GM18868 (cell line): Measurements from ENCODE around the gene RNF225.

Experiments
- ATAC-seq: cut with Tn5 transposase; IDR thresholded peaks from one replicate; pipeline ENCODE4 v1.9.1; 2021; ENCODE audit warnings: mild to moderate bottlenecking, moderate library complexity; ENCODE audit not compliant: unreplicated experiment

The RNF225 gene

DNA sequence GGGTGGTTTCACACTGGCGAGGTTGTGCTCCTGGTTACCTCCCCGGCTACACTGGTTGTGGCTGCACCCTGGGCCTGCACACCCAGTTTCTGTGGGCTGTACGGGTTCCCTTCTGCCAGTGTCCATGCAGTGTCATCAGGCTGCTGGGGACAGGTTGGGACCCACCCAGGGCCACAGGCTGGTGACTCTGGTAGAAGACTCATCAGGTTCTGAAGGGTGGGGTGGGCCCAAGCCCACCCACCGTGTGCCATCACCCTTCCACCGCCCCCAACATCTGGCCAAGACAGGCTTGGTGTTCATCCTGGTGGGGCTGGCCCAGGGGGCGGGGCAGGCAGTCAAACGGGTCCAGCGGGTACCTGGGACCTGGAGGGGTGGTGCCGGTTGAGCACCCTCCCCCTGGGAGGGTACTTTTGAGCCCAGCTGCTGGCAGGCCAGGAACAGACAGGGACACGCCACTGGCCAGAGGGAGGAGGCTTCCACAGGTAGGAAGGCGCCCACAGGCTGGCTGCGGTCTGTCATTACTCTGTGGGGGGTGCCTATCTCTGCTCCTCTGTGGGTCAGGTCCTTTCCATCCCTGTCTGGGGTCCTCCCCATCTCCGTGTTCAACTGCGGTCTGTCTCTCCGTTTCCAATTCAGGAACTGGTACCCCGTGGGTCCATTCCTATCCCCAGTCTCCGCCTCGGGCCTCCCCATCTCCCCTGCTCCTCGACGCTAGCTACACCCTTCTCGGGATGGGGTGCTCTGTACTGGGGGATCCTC is at the start of gene RNF225:
Gene RNF225 (plus strand): TSS at position 437 of the 759 bp plus-strand sequence. CDS start 434 bp downstream, outside the sequence.
- no peak for ATAC-seq

DNA sequence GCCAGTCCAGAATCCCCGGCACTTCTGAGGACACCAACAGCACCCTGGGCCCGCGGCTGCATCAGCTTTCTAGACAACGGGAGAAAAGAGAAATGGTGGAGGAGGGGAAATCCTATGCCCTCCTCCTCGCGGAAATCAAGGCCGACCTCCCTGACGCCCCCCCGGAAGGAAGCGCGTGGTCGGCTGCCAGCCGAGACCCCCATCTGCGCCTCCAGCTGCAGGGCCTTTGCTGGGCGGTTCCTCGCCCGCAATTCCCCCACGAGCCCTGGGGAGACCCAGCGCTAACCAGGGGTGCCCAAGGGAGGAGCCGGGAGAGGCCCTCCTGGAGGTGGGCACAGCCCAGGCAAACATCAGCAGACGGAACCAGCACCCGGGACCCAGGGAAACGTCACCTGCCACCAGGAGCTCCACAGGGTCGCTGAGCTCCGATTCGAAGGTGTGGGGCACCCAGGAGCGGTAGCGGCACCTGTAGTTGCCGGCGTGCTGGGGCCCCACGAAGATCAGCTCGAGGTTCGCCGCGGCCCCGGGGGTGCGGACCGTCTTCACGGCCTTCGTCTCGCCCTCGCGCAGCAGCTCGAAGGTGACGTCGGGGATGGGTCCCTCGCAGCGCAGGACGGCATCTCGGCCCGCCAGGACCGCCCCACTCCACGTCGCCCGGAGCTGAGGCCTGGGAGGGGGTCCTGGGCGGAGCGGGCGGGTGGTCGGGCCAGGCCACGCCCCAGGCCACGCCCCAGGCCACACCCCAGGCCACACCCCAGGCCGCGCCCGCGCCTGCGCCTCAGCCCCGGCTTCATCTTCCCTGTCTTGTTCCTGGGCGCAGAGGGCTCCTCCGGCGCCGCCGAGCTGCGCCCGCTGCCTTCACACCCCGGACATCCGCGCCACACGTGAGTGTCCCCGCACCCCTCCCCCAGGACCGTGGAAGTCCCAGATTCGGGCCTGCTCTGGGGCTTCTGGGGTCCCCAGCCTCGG is 48.2 kb upstream of the RNF225 start:
- peak; percentile 88 for ATAC-seq

DNA sequence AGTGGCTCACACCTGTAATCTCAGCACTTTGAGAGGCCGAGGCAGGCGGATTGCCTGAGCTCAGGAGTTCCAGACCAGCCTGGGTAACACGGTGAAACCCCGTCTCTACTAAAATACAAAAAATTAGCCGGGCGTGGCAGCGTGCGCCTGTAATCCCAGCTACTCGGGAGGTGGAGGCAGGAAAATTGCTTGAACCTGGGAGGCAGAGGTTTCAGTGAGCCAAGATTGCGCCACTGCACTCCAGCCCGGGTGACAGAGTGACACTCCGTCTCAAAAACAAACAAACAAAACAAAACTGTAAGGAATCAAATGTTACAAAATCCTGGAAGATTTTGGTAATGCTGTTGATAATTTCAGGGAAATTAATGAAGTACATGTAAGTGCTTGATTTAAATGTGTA is 47.4 kb upstream of the RNF225 start:
- peak; percentile 17 for ATAC-seq

DNA sequence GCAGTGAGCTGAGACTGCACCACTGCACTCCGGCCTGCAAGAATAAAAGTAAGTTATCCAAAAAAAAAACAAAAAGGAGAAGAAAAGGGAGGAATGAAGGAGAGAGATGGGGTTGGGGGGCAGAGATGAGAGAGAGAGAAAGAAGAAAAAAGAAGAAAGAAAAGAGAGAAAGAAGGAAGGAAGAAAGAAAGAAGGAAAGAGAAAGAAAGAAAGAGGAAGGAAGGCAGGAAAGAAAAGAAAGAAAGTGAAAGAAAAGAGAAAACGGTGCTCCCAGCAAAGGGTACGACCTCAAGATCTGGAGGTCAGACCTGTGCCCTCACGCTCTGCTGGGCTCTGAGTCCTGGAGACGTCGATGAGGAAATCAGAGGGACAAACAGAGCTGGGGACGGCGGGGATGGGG is 45.9 kb upstream of the RNF225 start:
- ATAC-seq, result no peak

DNA sequence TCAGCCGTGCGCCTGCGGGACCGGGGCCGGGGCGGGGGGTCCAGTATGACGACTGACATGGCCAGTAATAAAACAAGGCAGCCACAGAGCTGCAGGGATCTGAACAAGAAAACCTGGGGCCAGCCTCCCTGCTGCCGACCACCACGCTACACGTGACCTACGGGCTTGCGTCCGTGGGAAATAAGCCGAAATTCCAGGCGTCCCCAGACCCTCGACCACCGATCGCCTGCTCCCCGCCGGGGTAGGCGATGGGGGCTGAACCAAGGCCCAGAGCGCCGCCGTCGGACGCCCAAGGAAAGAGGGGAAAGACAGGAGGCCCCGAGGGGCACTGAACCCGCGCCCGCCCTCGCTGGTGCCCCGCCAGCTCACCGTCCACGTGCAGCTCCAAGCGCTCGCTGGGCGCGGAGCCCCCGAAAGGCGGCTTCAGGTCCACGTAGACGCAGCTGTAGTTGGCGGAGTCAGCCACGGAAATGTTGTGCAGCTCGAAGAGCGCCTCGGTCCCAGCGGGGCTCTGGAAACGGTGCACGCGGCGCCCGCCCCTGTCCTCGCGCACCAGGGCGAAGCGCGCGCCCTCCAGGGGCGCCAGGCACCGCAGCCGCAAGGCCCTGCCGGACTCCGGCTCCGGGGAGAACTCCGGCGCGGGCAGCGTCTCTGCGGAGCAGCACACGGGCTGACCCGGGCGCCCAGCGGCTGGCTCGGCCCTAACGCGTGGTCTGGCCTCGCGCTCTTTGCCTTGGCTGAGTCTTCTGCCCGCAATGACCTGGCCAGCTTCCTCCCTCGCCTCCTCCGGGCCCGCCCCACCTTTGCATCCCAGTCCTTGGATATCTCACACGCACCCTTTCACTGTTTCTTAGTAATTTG is 45.2 kb upstream of the RNF225 start:
- no peak for ATAC-seq

DNA sequence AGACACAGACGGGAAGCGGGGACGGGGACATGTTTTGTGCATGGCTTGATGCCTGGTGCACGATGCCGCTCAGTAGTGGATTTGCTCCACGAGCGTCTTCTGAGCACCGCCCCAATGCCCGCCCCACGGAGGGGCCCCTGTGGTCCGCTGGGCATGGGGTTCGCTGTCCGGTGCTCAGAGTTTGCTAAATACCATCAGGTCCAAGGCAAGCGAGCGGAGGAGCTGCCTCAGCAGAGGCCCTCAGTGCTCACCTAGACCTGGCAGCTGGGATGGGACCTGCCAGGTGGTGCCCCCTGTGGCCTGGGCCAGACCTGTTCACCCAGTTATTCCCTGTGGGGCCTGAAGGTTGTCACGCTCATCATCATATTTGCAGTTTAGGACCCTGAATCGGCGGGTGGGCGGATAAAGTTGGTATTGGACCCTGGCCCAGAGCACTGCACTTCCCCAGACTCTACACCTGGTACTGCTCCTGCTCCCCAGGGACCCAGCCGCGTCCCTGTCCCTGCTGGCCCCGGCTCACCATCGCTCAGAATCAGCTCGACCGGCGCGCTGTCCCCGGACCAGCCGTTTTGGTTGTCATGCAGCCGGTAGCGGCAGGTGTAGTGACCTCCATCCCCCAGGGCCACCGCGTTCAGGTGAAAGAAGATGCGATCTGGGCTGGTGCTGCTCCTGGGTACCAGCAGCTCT is 44.4 kb upstream of the RNF225 start:
- ATAC-seq, result no peak

DNA sequence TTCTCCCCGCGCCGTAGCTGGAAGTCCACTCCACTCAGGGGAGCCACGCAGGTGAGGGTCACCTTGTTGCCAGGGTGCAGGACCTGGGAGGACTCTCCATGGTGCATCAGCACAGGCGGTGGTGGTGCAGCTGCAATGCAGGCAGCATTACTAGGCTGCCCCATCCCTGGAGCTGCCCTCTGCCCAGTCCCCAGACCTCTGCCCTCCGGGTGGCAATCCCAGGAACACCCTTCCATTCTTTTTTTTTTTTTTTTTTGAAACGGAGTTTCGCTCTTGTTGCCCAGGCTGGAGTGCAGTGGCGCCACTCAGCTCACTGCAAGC is 43.9 kb upstream of the RNF225 start:
- no peak for ATAC-seq

DNA sequence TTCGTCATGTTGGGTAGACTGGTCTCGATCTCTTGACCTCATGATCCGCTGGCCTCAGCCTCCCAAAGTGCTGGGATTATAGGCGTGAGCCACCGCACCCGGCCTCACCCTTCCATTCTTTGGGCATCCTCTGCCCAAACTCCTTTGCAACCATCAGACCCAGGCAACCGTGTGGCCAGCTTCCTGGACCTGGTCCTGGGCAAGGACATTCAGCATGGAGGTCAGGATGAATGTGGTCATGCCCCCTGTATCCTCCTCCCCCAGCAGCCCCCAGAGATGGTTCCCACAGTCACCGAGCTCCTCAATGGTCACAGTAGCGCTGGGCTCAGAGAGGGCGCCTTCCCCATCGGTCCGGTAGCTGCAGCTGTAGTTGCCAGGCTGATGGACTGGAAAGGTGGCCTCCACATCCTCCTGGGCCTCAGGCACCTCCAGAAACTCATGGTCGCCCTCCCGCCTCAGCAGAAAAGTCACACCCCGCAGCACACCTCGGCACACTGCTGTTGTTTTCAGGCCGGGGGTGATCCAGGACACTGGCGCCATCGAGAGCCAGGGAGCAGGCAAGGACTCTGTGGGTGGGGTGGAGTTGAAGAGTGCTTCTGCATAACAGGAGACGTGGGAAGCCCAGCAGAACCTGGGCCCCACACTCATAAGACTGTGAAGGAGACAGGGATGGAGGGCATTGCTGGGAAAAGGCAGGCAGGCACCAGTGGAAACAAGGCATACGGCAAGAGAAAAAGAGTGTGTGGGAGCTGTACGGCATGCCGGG is 43.3 kb upstream of the RNF225 start:
- ATAC-seq, result no peak

DNA sequence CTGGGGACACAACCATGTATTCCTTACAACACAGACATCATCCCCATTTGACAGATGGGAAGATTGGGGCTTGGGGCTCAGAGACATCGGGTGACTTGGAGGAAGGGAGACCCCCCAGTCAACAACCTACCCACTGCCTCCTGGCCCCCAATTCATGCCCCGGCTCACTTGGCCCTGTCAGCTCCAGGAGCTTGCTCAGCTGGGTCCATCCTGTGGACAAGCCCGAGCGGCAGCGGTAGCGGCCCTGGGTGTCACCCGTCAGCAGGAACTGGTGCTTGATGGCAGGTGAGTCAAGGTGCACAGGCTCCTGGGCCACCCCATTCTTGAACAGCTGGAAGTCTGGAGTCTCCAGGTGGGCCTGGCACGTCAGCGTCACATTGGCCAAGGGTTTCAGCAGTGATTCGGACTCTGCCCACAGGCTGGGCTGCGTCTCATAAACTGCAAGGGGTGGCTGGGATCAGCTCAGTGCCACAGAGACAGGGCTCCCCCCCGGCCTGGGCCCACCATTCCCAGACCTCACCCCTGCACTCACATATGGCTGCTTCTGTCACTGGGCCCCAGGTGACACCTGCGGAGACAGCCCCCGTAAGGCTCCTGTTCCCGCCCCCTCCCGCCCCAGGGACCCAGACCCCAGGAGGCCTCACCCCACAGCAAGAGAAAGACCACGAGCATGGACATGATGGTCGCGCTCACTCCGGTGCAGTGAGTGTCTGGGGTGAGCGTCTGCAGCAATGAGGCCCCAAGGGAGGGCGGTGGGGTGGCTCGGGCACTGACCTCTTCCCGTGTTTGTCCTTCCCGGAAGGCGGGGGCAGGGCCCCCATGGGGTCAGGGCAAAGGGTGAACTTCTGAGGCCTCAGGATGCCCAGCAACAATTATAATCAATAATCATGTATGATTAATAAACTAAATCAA is 42.4 kb upstream of the RNF225 start, which contains the start of gene A1BG:
Gene A1BG (minus strand): TSS at position 733 of the 912 bp plus-strand sequence. CDS start 55 bp downstream, at position 678.
- ATAC-seq, result no peak

DNA sequence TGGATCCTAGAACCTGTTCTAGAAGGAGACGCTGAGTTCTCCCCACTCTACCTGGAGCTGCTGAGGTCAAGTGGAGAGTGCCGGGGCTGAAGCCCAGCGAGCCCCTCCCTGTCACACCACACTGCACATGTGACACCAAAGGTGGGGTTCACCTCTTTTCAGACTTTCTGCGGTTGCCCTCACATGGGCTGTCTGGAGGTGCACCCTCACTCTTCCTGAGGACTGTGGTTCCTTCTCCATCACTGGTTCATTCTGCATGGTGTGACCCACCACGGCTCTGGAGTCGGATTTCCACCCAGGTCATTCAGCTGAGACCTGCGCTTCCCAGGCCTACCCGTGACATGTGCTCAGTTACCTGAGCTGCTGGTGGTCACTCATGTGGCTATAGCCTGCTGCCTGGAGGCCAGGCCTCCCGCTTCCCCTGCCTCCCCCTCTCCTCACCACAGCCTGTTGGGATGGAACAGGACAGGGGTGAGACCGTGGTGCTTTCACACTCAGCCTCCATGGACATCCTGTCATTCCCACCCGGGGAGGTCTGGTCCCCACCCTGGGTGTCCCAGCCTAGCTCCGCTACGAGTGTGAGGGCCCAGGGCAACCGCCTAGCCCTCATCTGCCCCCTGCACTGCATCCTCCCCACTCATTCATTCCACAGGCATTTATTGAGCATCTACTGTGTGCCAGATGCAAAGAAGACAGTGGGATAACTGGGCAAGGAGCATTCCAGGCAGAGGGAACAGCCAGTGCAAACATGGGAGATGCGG is 41.6 kb upstream of the RNF225 start:
- ATAC-seq, result no peak

DNA sequence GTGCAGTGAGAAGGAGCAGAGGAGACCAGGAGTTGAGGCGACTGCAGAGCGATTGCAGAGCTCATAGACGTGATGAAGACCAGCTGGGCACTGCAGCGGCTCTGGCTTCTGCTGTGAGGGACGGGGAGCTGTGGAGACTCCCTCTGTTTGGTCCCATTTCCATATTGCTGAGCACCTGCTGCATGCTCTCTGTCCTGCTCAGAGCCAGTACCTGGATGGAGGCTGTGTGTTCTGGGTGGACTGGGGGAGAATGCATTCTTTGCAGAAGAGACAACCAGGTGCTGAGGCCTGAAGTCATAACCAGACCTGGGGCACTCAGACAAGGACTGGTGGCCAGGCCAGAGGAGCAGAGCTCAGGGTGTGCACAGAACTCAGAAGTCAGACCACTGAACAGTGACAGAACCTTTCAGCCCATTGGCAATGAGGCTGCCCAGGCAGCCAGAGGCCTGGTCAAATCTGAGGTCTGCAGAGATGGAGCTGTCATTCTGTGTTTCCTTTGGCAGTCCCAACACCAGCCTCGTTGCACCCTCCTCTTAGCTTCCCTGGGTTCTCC is 40.9 kb upstream of the RNF225 start:
- no peak for ATAC-seq

DNA sequence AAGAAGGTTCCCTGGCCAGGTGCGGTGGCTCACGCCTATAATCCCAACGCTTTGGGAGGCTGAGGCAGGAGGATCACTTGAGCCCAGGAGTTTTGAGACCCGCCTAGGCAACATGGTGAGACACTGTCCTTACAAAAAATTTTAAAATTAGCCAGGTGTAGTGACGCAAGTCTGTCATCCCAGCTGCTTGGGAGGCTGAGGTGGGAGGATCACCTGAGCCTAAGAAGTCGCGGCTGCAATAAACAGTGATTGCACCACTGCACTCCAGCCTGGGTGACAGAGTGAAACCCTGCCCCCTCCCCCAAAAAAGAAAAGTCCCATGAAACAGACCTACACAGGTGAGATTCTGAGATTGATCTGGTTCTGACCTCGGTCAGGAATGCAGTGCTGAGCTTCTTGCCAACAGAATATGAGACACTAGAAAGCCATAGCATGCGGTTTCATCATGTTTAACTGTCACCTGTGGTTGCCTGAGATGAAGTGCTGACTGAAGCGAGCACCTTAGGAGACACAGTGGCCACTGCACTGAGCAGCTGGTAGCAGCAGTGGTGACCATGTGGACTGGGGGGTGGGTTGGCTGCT is 40.1 kb upstream of the RNF225 start:
- ATAC-seq, result no peak

DNA sequence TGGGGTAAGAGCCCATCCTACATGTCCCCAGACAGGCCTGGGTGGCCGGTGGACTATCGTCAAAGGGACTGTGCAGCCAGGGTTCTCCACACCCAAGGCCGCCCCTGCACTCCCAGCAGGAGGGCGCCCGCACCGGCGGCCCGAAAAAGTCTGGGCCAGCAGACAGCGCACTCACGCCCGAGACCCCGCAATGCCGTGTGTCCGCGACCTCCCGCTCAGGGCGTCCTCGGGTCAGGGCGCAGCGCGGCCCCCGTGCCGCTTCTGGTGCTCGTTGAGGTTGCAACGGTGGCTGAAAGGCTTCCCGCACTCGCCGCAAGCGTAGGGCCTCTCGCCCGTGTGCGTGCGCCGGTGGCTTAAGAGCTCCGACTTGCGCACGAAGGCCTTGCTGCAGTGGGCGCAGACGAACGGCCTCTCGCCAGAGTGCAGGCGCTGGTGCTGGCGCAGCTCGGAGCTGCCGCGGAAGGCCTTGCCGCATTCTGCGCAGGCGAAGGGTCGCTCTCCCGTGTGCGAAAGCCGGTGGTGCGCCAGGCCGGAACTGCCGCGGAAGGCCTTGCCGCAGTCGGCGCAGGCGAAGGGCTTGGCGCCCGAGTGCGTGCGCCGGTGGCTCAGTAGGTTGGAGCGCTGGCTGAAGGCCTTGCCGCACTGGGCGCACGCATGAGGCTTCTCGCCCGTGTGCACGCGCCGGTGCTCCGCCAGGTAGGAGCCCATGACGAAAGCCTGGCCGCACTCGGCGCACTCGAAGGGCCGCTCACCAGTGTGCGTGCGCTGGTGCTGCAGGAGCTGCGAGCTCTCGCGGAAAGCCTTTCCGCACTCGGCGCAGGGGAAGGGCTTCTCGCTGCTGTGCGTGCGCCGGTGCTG is 39.3 kb upstream of the RNF225 start:
- ATAC-seq, result no peak

DNA sequence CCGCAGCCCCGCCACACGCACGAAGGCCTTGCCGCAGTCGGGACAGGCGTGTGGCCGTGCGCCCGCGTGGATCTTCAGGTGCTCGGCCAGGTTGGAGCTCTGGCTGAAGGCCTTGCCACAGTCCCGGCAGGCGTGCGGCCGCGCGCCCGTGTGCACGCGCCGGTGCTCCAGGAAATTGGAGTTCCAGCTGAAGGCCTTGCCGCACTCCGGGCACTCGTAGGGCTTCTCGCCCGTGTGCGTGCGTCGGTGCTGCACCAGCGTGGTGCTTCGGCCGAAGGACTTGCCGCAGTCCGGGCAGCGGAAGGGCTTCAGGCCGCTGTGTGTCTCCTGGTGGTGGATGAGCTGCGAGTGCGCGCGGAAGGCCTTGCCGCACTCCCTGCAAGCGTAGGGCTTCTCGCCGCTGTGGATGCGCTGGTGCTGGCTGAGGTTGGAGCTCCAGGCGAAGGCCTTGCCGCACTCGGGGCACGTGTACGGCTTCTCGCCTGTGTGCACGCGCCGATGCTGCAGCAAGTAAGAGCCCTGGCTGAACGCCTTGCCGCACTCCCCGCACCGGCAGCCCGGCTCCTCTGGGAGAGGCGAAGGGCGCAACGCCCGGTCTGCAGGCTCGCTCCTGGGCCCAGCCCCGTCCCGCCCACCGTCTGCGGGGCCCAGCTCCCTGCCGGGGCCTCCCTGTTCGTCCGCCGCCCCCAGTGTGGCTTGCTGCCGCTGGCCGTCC is 38.5 kb upstream of the RNF225 start:
- no peak for ATAC-seq

DNA sequence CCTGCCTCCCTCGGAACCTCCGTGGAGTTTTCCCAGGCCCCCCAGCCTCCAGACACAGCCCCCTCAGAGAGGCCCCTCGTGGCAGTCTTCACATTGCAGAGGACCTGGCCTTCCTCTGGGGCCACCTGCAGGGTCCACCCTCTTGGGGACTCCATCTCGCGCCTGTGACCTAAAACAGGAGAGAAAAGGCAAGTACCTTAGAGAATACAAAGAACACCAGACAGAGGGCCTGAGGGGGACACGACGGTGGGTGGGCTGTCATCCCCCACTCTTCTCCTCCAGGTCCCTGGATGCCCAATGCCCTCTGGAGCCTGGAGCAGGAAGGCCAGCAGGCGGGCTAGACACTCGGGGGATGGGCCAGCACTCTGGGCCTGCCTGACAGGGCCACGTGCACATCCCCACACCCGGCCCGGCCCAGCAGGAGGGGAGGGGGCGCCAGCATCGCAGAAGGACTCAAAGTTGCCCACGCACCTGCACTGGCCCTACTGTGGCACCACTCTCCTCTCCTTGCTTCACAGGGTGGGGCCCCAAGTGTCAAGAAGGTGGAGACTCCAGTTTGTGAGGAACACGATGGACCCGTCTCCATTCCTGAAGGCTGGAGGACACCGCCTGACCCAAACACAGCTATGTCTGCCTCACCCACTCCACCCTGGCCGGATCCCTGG is 37.8 kb upstream of the RNF225 start:
- ATAC-seq, result no peak
